ENCODE measurements around the gene CD2BP2. TPM values are rescaled to one million over a fixed set of nuclear protein-coding genes. Genes with fewer than 3 reads are reported as not detected.

Gene CD2BP2
- total RNA-seq, 1 experiment from 2014 or later = 65.8 TPM

DNA sequence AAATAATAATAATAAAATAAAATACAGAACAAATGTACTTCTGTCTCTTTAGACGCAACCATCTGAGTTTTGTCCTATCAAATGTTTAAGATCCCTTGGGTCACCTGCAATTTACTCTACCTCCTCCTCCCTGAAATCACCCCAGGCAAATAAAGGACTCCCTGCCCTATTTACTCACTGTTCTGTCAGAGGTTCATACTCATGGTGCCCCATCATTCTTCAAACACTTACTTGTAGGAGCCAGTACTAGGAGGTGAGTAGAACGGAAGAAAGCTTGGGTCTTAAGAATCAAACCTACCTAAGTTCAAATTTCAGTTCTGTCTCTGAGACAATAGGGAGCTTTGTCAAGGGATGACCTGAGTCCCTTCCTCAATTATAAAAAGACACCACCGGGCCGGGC lies 11.4 kb upstream of the CD2BP2 start:
- intact Hi-C loops (cut with micrococcal nuclease; ENCODE audit: unreplicated experiment) = no loop called here
- DNase-seq = no peak

GRCh38 chr16:30365200-30365599 lies 10.1 kb upstream of the CD2BP2 start:
- intact Hi-C loops (cut with micrococcal nuclease; ENCODE audit: unreplicated experiment) = no loop called here
- no peak overlapping the region for H3K4me3 Mint-ChIP-seq (ENCODE audit: low read depth, unreplicated experiment)
- H3K4me1 Mint-ChIP-seq (ENCODE audit: low read depth, unreplicated experiment) = peaks cover 34% of the 10 kb centered on the region
- no peaks in the 10 kb centered on the region for H3K9me3 Mint-ChIP-seq (ENCODE audit: low read depth, unreplicated experiment)
- H3K36me3 Mint-ChIP-seq (ENCODE audit: insufficient read depth, unreplicated experiment) = peaks cover 66% of the 10 kb centered on the region
- H3K27ac Mint-ChIP-seq (ENCODE audit: unreplicated experiment) = no peak overlapping the region
- no peak for DNase-seq
- CTCF ChIA-PET = no interaction called here
- TF ChIP-seq, protein P1, sequence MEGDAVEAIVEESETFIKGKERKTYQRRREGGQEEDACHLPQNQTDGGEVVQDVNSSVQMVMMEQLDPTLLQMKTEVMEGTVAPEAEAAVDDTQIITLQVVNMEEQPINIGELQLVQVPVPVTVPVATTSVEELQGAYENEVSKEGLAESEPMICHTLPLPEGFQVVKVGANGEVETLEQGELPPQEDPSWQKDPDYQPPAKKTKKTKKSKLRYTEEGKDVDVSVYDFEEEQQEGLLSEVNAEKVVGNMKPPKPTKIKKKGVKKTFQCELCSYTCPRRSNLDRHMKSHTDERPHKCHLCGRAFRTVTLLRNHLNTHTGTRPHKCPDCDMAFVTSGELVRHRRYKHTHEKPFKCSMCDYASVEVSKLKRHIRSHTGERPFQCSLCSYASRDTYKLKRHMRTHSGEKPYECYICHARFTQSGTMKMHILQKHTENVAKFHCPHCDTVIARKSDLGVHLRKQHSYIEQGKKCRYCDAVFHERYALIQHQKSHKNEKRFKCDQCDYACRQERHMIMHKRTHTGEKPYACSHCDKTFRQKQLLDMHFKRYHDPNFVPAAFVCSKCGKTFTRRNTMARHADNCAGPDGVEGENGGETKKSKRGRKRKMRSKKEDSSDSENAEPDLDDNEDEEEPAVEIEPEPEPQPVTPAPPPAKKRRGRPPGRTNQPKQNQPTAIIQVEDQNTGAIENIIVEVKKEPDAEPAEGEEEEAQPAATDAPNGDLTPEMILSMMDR (IDR thresholded peaks at IDR 0.05; ENCODE audit: unreplicated experiment) = no peak
- no TSS peak for BruUV-seq (replicated peaks)
- H3K27me3 Mint-ChIP-seq (ENCODE audit: unreplicated experiment) = peaks cover 3% of the 10 kb centered on the region

More for the DNA sequence above, 11.4 kb upstream of the CD2BP2 start:
- Mint-ChIP-seq H3K27me3 (ENCODE audit: unreplicated experiment) (peaks cover 14% of the 10 kb centered on the region), H3K4me3 (ENCODE audit: low read depth, unreplicated experiment) (no peak overlapping the region), H3K9me3 (ENCODE audit: low read depth, unreplicated experiment) (no peaks in the 10 kb centered on the region), H3K27ac (ENCODE audit: unreplicated experiment) (no peak overlapping the region), H3K4me1 (ENCODE audit: low read depth, unreplicated experiment) (peaks cover 36% of the 10 kb centered on the region), H3K36me3 (ENCODE audit: insufficient read depth, unreplicated experiment) (peaks cover 70% of the 10 kb centered on the region)
- CTCF ChIA-PET = no interaction called here
- TF ChIP-seq, protein P1 (IDR thresholded peaks at IDR 0.05; ENCODE audit: unreplicated experiment) = no peak
- no TSS peak for BruUV-seq (replicated peaks)

DNA sequence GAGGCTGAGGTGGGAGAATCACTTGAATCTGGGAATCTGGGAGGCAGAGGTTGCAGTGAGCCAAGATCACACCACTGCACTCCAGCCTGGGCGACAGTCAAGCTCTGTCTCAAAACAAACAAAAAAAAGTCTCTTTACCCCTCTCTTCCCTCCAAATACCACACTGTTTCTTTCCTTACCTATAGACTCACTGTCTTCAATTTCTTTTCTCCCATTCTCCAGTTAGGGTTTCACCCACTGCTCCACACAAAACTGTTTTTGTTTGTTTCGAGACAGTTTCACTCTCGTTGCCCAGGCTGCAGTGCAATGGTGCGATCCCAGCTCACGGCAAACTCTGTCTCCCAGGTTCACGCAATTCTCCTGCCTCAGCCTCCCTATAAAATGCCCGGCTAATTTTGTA lies 6.1 kb upstream of the CD2BP2 start:
- H3K27ac Mint-ChIP-seq (ENCODE audit: unreplicated experiment) = no peak overlapping the region
- no peaks in the 10 kb centered on the region for H3K9me3 Mint-ChIP-seq (ENCODE audit: low read depth, unreplicated experiment)
- CTCF ChIA-PET = interaction anchor here (1.4 kb wide), 1 partner anchor 9 kb away, joined by 5 read pairs; no protein-coding TSS in a partner anchor
- no TSS peak for BruUV-seq (replicated peaks)
- H3K4me1 Mint-ChIP-seq (ENCODE audit: low read depth, unreplicated experiment) = peaks cover 38% of the 10 kb centered on the region
- TF ChIP-seq, protein P1 (IDR thresholded peaks at IDR 0.05; ENCODE audit: unreplicated experiment) = no peak
- intact Hi-C loops (cut with micrococcal nuclease; ENCODE audit: unreplicated experiment) = no loop called here
- no peaks in the 10 kb centered on the region for H3K27me3 Mint-ChIP-seq (ENCODE audit: unreplicated experiment)
- no peak for DNase-seq
- H3K4me3 Mint-ChIP-seq (ENCODE audit: low read depth, unreplicated experiment) = no peak overlapping the region
- H3K36me3 Mint-ChIP-seq (ENCODE audit: insufficient read depth, unreplicated experiment) = peaks cover 58% of the 10 kb centered on the region

DNA sequence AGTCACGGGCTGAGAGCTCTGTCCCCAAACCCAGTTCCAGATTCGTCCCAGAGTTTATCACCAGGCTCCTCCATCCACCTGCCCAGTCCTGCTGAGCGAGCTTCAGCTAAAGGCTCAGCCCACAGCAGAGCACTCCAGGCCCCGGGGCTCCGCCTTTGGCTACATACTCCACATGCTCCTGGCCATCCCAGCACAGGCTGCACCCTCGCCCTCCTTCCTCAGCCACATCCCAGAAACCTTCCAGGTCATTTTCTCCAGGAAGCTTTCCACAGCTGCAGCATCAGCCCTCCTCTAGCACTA lies 4.7 kb upstream of the CD2BP2 start:
- intact Hi-C loops (cut with micrococcal nuclease; ENCODE audit: unreplicated experiment) = no loop called here
- no TSS peak for BruUV-seq (replicated peaks)
- H3K27me3 Mint-ChIP-seq (ENCODE audit: unreplicated experiment) = no peaks in the 10 kb centered on the region
- H3K4me1 Mint-ChIP-seq (ENCODE audit: low read depth, unreplicated experiment) = peaks cover 42% of the 10 kb centered on the region
- CTCF ChIA-PET = no interaction called here
- H3K36me3 Mint-ChIP-seq (ENCODE audit: insufficient read depth, unreplicated experiment) = peaks cover 70% of the 10 kb centered on the region
- H3K4me3 Mint-ChIP-seq (ENCODE audit: low read depth, unreplicated experiment) = no peak overlapping the region
- H3K9me3 Mint-ChIP-seq (ENCODE audit: low read depth, unreplicated experiment) = no peaks in the 10 kb centered on the region
- no peak overlapping the region for H3K27ac Mint-ChIP-seq (ENCODE audit: unreplicated experiment)
- TF ChIP-seq, protein P1 (IDR thresholded peaks at IDR 0.05; ENCODE audit: unreplicated experiment) = no peak
- no peak for DNase-seq
